ENCODE data around the gene NAGLU.
A peak's percentile ranks its signal among the peaks of the same experiment; 100 is the strongest.

NAGLU gene

DNA sequence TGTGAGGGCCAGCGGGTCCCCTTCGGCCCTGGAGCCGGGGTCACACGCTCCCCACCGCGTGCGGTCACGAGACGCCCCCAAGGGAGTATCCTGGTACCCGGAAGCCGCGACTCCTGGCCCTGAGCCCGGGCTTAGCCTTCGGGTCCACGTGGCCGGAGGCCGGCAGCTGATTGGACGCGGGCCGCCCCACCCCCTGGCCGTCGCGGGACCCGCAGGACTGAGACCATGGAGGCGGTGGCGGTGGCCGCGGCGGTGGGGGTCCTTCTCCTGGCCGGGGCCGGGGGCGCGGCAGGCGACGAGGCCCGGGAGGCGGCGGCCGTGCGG is at the start of gene NAGLU:
Gene NAGLU, plus strand, starts transcription at position 194 of the 324 bp plus-strand sequence. Its CDS starts 32 bp downstream, at position 226.
- TF ChIP-seq POLR2A (IDR thresholded peaks at IDR 0.05; ENCODE audit: low read length) = peak; percentile 77
- TF ChIP-seq GATA1 (IDR thresholded peaks at IDR 0.05; ENCODE audit: low read depth, low read length) = no peak
- peak; percentile 92 to 94 for DNase-seq

- no peak for TF ChIP-seq GATA1 (IDR thresholded peaks at IDR 0.05; ENCODE audit: low read depth, low read length)
- TF ChIP-seq POLR2A (IDR thresholded peaks at IDR 0.05; ENCODE audit: low read length) = no peak
- DNase-seq = no peak
These were observed 48.0 kb upstream of the NAGLU start for GRCh38 chr17:42488032-42488431.

DNA sequence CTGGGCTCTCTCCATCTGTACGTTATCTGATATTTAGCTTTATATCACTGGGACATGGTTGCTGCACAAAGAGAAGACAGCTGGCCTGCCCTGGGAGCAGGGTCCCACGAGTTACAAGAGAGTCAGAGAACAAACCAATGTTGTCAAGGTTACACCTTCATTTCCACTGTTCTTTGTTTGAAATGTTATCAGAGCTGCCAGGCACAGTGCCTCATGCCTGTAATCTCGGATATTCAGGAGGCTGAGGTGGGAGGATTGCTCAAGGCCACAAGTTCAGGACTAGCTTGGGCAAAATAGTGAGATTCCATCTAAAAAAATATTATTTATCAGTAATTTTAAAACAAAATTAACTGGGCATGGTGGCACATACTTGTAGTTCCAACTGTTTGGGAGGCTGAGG is 42.7 kb upstream of the NAGLU start:
- no peak for TF ChIP-seq POLR2A (IDR thresholded peaks at IDR 0.05; ENCODE audit: low read length)
- no peak for TF ChIP-seq GATA1 (IDR thresholded peaks at IDR 0.05; ENCODE audit: low read depth, low read length)
- peak; percentile 51 to 80 for DNase-seq

GRCh38 chr17:42494673-42495072 is 41.4 kb upstream of the NAGLU start:
- TF ChIP-seq GATA1 (IDR thresholded peaks at IDR 0.05; ENCODE audit: low read depth, low read length) (no peak), POLR2A (IDR thresholded peaks at IDR 0.05; ENCODE audit: low read length) (no peak)
- no peak for DNase-seq

GRCh38 chr17:42498828-42499227 is 37.2 kb upstream of the NAGLU start:
- TF ChIP-seq POLR2A (IDR thresholded peaks at IDR 0.05; ENCODE audit: low read length) = no peak
- no peak for TF ChIP-seq GATA1 (IDR thresholded peaks at IDR 0.05; ENCODE audit: low read depth, low read length)
- DNase-seq = no peak

DNA sequence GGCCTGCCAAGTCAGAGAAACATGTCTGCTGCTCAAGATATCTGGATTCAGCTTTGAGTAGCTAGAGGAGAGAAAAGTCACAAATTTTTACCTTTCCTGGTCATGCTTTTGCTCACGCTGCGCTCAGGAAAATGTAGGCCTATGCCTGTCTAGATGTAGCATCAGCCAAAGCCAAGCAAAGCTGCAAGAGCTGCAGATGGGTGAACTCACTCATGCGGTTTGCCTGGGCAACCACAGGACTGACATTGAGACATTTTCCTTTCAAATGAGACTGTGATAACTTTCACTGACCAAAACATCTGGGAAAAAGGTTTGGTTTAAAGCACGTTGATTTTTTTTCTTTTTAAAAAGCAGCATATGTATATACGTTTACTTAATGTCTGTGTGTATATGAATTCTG is 34.0 kb upstream of the NAGLU start:
- no peak for DNase-seq

DNA sequence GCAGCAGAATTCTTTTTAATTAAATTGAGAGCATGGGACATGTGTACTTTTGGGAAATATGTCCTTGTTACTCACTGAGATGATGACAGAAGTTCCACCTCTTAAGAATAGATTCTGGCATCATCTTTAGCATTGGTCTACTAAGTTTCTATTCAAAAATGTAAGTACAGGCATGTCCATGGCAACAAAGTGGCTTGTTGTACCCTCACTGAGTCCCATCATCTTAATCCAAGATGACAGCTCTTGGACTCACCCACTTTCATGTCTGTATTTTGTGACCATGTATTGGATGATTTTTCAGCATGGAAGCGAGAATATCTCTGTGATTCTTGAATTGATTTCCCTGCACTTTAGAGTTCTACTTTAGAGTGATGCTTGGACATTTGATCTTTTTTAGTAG is 33.1 kb upstream of the NAGLU start:
- TF ChIP-seq POLR2A (IDR thresholded peaks at IDR 0.05; ENCODE audit: low read length) (no peak), GATA1 (IDR thresholded peaks at IDR 0.05; ENCODE audit: low read depth, low read length) (no peak)
- no peak for DNase-seq

More for the DNA sequence above, 34.0 kb upstream of the NAGLU start:
- no peak for TF ChIP-seq GATA1 (IDR thresholded peaks at IDR 0.05; ENCODE audit: low read depth, low read length)
- TF ChIP-seq POLR2A (IDR thresholded peaks at IDR 0.05; ENCODE audit: low read length) = no peak

DNA sequence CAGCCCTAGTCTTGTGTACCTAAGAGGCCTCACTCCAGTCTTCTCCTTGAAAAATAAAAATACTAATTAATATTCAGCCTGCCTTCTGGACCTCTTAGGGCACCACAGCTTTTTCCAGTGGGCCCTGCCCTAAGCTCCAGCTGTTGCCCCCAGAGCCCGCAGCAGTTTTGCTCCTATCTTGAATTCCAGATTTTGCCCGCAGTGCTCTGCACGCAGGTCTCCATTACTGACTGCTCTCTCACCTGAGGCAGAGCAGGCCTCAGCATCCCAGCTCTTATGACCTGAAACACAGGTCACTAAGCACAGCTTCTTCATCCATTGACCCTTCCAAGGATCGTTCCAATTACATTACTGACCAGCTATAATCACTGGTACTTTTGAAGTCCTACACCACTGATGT is 28.4 kb upstream of the NAGLU start:
- no peak for DNase-seq
- no peak for TF ChIP-seq POLR2A (IDR thresholded peaks at IDR 0.05; ENCODE audit: low read length)
- TF ChIP-seq GATA1 (IDR thresholded peaks at IDR 0.05; ENCODE audit: low read depth, low read length) = no peak

- TF ChIP-seq POLR2A (IDR thresholded peaks at IDR 0.05; ENCODE audit: low read length) (no peak), GATA1 (IDR thresholded peaks at IDR 0.05; ENCODE audit: low read depth, low read length) (no peak)
- no peak for DNase-seq
These were observed 27.4 kb upstream of the NAGLU start for GRCh38 chr17:42508426-42509165.

GRCh38 chr17:42509409-42509808 is 26.6 kb upstream of the NAGLU start:
- no peak for DNase-seq
- TF ChIP-seq GATA1 (IDR thresholded peaks at IDR 0.05; ENCODE audit: low read depth, low read length) (no peak), POLR2A (IDR thresholded peaks at IDR 0.05; ENCODE audit: low read length) (no peak)

GRCh38 chr17:42509841-42510240 is 26.2 kb upstream of the NAGLU start:
- TF ChIP-seq POLR2A (IDR thresholded peaks at IDR 0.05; ENCODE audit: low read length) = no peak
- TF ChIP-seq GATA1 (IDR thresholded peaks at IDR 0.05; ENCODE audit: low read depth, low read length) = no peak
- no peak for DNase-seq

DNA sequence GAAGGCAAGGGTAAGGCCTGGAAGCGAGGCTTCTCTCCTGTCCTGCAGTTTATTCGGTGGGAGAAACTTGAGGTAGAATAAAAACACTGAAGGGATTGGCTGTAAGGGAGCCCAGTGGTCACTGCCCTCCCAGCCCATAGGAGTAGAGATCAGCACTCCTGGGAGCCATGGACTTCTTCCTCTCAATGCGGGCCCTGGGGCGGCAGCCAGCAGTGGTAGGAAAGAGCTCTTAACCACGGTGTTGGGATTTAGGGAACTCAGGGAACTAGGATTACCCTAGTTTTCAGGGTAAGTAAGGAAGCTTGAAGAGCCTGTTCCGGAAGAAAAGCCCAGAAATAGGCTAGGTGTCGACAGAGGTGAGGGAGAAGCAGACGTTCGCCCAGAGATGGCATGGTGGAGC is 23.8 kb upstream of the NAGLU start:
- no peak for TF ChIP-seq GATA1 (IDR thresholded peaks at IDR 0.05; ENCODE audit: low read depth, low read length)
- no peak for TF ChIP-seq POLR2A (IDR thresholded peaks at IDR 0.05; ENCODE audit: low read length)
- DNase-seq = no peak

- TF ChIP-seq GATA1 (IDR thresholded peaks at IDR 0.05; ENCODE audit: low read depth, low read length) = no peak
- DNase-seq = no peak
These were observed 23.2 kb upstream of the NAGLU start for GRCh38 chr17:42512733-42513251.

GRCh38 chr17:42513686-42514085 is 22.4 kb upstream of the NAGLU start:
- TF ChIP-seq GATA1 (IDR thresholded peaks at IDR 0.05; ENCODE audit: low read depth, low read length) (no peak), POLR2A (IDR thresholded peaks at IDR 0.05; ENCODE audit: low read length) (no peak)
- DNase-seq = no peak

- TF ChIP-seq POLR2A (IDR thresholded peaks at IDR 0.05; ENCODE audit: low read length) (no peak), GATA1 (IDR thresholded peaks at IDR 0.05; ENCODE audit: low read depth, low read length) (no peak)
These were observed 21.8 kb upstream of the NAGLU start for GRCh38 chr17:42514279-42514678.

More at GRCh38 chr17:42514279-42514678, 21.8 kb upstream of the NAGLU start:
- no peak for DNase-seq
